Activated B cell treated with CpG ODN at 0.5 μM for 24 hours (primary cell): ENCODE measurements around the gene KCNQ1. TPM values are rescaled to one million over a fixed set of nuclear protein-coding genes. Genes with fewer than 3 reads are reported as not detected.

Source experiments
- ATAC-seq: fragments of 200-7000 bp; cut with Tn5 transposase; one replicate; pipeline ENCODE4 v1.10.0; 2021; ENCODE audit warnings: low read depth, mild to moderate bottlenecking, moderate library complexity
- CTCF ChIA-PET: fragments of 350-600 bp; sonication (Branson Sonifier 250); formaldehyde crosslinking; loops from one replicate; lab custom pipeline; 2021; ENCODE audit warnings: antibody characterized with exemption; lab: Charles Lee
- POLR2A ChIA-PET: fragments of 350-600 bp; sonication (Branson Sonifier 250); formaldehyde crosslinking; loops from one replicate; lab custom pipeline; 2021; ENCODE audit warnings: antibody characterized with exemption; lab: Charles Lee
- DNase-seq: peaks from one replicate; pipeline ENCODE4 v3.0.0; 2022
- H3K27ac Mint-ChIP-seq: one replicate; pipeline ENCODE4 v1.8.0; 2020; ENCODE audit warnings: mixed read lengths
- H3K27me3 Mint-ChIP-seq: one replicate; pipeline ENCODE4 v1.8.0; 2021; ENCODE audit warnings: mixed read lengths
- H3K36me3 Mint-ChIP-seq: one replicate; pipeline ENCODE4 v1.8.0; 2021; ENCODE audit warnings: low read depth, mixed read lengths
- H3K4me1 Mint-ChIP-seq: one replicate; pipeline ENCODE4 v1.8.0; 2021; ENCODE audit warnings: mixed read lengths
- H3K4me3 Mint-ChIP-seq: one replicate; pipeline ENCODE4 v1.8.0; 2020; ENCODE audit warnings: mild to moderate bottlenecking, mixed read lengths
- H3K9me3 Mint-ChIP-seq: one replicate; pipeline ENCODE4 v1.8.0; 2020; ENCODE audit warnings: mixed read lengths
- intact Hi-C: fragments of 100-400 bp; cut with micrococcal nuclease; formaldehyde crosslinking; loops from one replicate; pipeline ENCODE4 v1.15.1; 2024
- total RNA-seq: library from RNA; stranded (reverse); gene quantifications from 2 replicates; pipeline ENCODE4 v1.2.3, GENCODE V29; 2022
- TF ChIP-seq, protein P1 (sequence below): fragments of 200-600 bp; IDR thresholded peaks from one replicate; pipeline ENCODE4 v1.8.0; 2022; ENCODE audit warnings: antibody characterized with exemption, mild to moderate bottlenecking

The KCNQ1 gene
- total RNA-seq, 1 donor from 2014 or later, result 6.5 TPM

- ATAC-seq (no peak), DNase-seq (no peak)
- Mint-ChIP-seq H3K27me3 (no peaks in the 10 kb centered on the region), H3K9me3 (peaks cover 2% of the 10 kb centered on the region), H3K27ac (no peak overlapping the region), H3K4me3 (no peak overlapping the region), H3K36me3 (peaks cover 18% of the 10 kb centered on the region), H3K4me1 (no peaks in the 10 kb centered on the region)
- intact Hi-C loops, result no loop called here
- CTCF ChIA-PET, result no interaction called here
- POLR2A ChIA-PET, result no interaction called here
- TF ChIP-seq, protein P1, sequence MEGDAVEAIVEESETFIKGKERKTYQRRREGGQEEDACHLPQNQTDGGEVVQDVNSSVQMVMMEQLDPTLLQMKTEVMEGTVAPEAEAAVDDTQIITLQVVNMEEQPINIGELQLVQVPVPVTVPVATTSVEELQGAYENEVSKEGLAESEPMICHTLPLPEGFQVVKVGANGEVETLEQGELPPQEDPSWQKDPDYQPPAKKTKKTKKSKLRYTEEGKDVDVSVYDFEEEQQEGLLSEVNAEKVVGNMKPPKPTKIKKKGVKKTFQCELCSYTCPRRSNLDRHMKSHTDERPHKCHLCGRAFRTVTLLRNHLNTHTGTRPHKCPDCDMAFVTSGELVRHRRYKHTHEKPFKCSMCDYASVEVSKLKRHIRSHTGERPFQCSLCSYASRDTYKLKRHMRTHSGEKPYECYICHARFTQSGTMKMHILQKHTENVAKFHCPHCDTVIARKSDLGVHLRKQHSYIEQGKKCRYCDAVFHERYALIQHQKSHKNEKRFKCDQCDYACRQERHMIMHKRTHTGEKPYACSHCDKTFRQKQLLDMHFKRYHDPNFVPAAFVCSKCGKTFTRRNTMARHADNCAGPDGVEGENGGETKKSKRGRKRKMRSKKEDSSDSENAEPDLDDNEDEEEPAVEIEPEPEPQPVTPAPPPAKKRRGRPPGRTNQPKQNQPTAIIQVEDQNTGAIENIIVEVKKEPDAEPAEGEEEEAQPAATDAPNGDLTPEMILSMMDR, result no peak
Observed at GRCh38 chr11:2777386-2777785, 332.6 kb downstream of the KCNQ1 start.

DNA sequence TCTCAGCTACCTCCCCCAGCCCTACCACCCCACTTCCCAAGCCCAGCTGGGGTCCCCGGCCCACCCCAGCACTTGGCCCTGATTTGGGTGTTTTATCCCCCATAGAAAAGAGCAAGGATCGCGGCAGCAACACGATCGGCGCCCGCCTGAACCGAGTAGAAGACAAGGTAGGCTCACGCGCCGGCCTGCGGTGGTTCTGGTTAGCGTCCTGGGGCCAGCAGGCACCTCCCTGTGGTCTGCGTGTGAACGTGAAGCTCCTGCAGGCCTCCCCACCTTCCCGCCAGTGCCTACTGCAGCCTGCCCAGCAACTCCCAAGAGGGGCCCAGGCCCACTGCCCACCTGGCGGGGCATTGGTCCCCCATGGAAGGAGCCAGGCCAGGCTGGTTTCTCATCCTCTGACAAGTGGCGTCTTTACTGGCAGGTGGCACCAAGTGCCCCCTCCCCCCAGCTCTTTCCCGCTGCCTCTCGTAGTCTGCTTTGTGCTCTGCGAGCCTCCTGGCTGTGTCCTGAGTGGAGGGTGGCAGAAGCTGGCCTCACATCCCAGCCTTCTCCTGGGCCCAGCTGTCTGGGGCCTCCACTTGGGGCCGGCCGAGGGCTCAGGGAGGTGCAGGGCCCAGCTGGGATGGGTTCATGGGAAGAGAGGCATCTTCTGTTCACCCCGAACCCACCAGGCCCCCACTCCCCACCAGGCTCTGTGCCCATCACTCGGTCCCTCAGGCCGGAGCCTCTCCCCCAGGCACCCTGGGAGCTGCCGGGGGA, 333.2 kb downstream of the KCNQ1 start:
- POLR2A ChIA-PET, result no interaction called here
- Mint-ChIP-seq H3K9me3 (peaks cover 2% of the 10 kb centered on the region), H3K4me1 (peaks cover 3% of the 10 kb centered on the region), H3K27me3 (no peaks in the 10 kb centered on the region), H3K27ac (no peak overlapping the region), H3K4me3 (no peak overlapping the region), H3K36me3 (peaks cover 18% of the 10 kb centered on the region)
- CTCF ChIA-PET, result no interaction called here
- intact Hi-C loops, result no loop called here
- no peak for ATAC-seq
- DNase-seq, result peak; percentile 14
- TF ChIP-seq, protein P1, result no peak

- Mint-ChIP-seq H3K27ac (no peak overlapping the region), H3K9me3 (peaks cover 2% of the 10 kb centered on the region), H3K4me3 (no peak overlapping the region), H3K4me1 (peaks cover 10% of the 10 kb centered on the region), H3K27me3 (no peaks in the 10 kb centered on the region), H3K36me3 (peaks cover 17% of the 10 kb centered on the region)
- CTCF ChIA-PET, result no interaction called here
- ATAC-seq, result no peak
- intact Hi-C loops, result no loop called here
- POLR2A ChIA-PET, result no interaction called here
- TF ChIP-seq, protein P1, result no peak
- DNase-seq, result peak; percentile 13
Observed at GRCh38 chr11:2778630-2779498, 334.1 kb downstream of the KCNQ1 start.

DNA sequence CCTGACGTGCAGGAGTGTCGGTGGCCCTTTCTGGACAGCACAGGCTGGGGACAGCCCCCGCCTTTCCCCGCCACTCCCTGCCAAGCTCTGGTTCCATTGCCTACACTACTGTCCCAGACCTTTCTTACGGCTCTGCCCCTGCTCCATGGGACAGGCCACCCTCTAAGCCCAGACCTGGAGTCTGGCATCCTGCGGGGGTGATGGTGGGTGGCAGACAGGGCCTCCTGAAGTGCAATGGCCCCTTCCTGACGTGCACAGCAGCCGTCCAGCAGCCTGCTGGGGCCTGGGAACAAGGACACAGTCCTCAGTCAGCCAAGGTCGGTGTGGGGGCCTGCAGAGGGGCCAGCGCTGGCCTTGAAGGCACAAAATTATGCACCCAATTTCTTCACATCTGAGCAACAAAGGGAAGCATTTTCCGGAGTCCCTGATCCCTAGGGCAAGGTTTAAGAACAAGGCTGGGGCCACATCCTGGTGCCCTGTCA, 334.7 kb downstream of the KCNQ1 start:
- H3K27me3 Mint-ChIP-seq, result no peaks in the 10 kb centered on the region
- intact Hi-C loops, result no loop called here
- no peak overlapping the region for H3K4me3 Mint-ChIP-seq
- ChIA-PET POLR2A (no interaction called here), CTCF (no interaction called here)
- DNase-seq (peak; percentile 14), ATAC-seq (no peak)
- peaks cover 2% of the 10 kb centered on the region for H3K9me3 Mint-ChIP-seq
- H3K4me1 Mint-ChIP-seq, result peaks cover 10% of the 10 kb centered on the region
- no peak overlapping the region for H3K27ac Mint-ChIP-seq
- H3K36me3 Mint-ChIP-seq, result peaks cover 17% of the 10 kb centered on the region
- TF ChIP-seq, protein P1, result no peak
